Measurements from ENCODE around the gene EPHA4. TPM values are rescaled to one million over a fixed set of nuclear protein-coding genes. Genes with fewer than 3 reads are reported as not detected.

Gene EPHA4
- total and polyA plus RNA-seq, 8 donors = 0.56 to 28.1 (median 5.8) TPM; not detected in 1

- H3K4me1 ChIP-seq = peaks cover 0 to 5% (median 0%) of the 10 kb centered on the region in 4 donors
- no peaks in the 10 kb centered on the region for H3K9me3 ChIP-seq
- H3K4me3 ChIP-seq = no peak overlapping the region
- no peaks in the 10 kb centered on the region for H3K36me3 ChIP-seq
- intact Hi-C loops (cut with DNase I; ENCODE audit: low total_unique reads) = no loop called here
- WGBS, 5 donors = 88 to 92% (median 91%) methylated on average over 5 of the region's 5 CpGs
- no peak overlapping the region for H3K27ac ChIP-seq
- TF ChIP-seq POLR2A (IDR thresholded peaks at IDR 0.05) (no peak), POLR2AphosphoS5 (IDR thresholded peaks at IDR 0.05) (no peak), EP300 (IDR thresholded peaks at IDR 0.05) (no peak)
- TF ChIP-seq, protein P1, sequence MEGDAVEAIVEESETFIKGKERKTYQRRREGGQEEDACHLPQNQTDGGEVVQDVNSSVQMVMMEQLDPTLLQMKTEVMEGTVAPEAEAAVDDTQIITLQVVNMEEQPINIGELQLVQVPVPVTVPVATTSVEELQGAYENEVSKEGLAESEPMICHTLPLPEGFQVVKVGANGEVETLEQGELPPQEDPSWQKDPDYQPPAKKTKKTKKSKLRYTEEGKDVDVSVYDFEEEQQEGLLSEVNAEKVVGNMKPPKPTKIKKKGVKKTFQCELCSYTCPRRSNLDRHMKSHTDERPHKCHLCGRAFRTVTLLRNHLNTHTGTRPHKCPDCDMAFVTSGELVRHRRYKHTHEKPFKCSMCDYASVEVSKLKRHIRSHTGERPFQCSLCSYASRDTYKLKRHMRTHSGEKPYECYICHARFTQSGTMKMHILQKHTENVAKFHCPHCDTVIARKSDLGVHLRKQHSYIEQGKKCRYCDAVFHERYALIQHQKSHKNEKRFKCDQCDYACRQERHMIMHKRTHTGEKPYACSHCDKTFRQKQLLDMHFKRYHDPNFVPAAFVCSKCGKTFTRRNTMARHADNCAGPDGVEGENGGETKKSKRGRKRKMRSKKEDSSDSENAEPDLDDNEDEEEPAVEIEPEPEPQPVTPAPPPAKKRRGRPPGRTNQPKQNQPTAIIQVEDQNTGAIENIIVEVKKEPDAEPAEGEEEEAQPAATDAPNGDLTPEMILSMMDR (IDR thresholded peaks at IDR 0.05) = no peak
- no peaks in the 10 kb centered on the region for H3K27me3 ChIP-seq
- DNase-seq = no peak
Measured at GRCh38 chr2:221392228-221392881, 179.7 kb downstream of the EPHA4 start.

DNA sequence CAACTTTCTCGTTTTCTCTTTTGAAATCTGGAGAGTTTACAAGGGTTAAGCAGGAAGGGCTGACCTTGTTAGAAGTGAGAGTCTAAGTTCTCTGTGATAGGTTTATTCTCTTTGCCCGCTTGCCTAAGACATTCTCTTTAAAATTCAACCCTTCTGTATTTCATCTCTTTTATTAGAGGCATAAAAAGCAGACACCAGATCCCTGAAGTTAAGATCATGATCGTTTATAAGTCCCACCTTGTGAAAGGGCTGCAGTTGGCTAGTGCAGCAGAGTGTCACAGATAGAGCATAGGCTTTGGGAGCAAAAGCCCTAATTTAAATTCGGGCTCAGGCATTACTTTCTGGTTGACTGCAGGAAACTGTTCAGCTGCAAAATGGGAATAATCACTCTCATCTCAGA, 181.2 kb downstream of the EPHA4 start:
- Histone ChIP-seq H3K27me3 (no peaks in the 10 kb centered on the region), H3K4me3 (no peak overlapping the region), H3K27ac (no peak overlapping the region), H3K36me3 (no peaks in the 10 kb centered on the region), H3K4me1 (peaks cover 0 to 5% (median 0%) of the 10 kb centered on the region in 4 donors), H3K9me3 (no peaks in the 10 kb centered on the region)
- no peak for DNase-seq
- TF ChIP-seq POLR2A (IDR thresholded peaks at IDR 0.05) (no peak), POLR2AphosphoS5 (IDR thresholded peaks at IDR 0.05) (no peak), EP300 (IDR thresholded peaks at IDR 0.05) (no peak)
- TF ChIP-seq, protein P1 (IDR thresholded peaks at IDR 0.05) = no peak
- intact Hi-C loops (cut with DNase I; ENCODE audit: low total_unique reads) = no loop called here
- WGBS, 5 donors = 73 to 78% (median 75%) methylated on average over 4 of the region's 4 CpGs

DNA sequence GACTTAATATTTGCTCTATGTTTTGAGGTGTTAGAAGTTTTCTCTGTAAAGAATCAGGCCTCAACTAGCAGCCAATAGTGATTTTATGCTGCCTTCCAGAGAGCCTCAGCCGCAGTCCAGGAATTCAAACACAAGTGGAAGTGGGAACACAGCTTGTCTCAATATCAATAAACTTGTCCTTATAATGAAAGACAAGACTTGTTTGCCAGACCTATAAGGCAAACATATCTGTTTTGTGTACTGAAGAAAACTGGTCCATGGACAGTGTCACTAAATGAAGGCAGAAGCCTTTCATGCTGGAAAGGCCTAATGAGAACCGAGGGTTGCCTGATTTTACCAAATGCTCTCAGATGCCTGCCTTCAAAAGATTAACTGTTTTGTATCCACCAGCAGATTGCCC, 182.2 kb downstream of the EPHA4 start:
- H3K27me3 ChIP-seq = no peaks in the 10 kb centered on the region
- 60 to 83% (median 76%) methylated on average over 2 of the region's 2 CpGs for WGBS, 5 donors
- peaks cover 0 to 5% (median 0%) of the 10 kb centered on the region in 4 donors for H3K4me1 ChIP-seq
- H3K9me3 ChIP-seq = no peaks in the 10 kb centered on the region
- H3K4me3 ChIP-seq = no peak overlapping the region
- no peak for DNase-seq
- H3K27ac ChIP-seq = no peak overlapping the region
- TF ChIP-seq, protein P1 (IDR thresholded peaks at IDR 0.05) = no peak
- TF ChIP-seq EP300 (IDR thresholded peaks at IDR 0.05) (no peak), POLR2A (IDR thresholded peaks at IDR 0.05) (no peak), POLR2AphosphoS5 (IDR thresholded peaks at IDR 0.05) (no peak)
- intact Hi-C loops (cut with DNase I; ENCODE audit: low total_unique reads) = no loop called here
- H3K36me3 ChIP-seq = no peaks in the 10 kb centered on the region

GRCh38 chr2:221389421-221389820, 182.7 kb downstream of the EPHA4 start:
- 66 to 83% (median 76%) methylated on average over 5 of the region's 5 CpGs for WGBS, 5 donors
- H3K27ac ChIP-seq = no peak overlapping the region

More at GRCh38 chr2:221389421-221389820, 182.7 kb downstream of the EPHA4 start:
- Histone ChIP-seq H3K9me3 (no peaks in the 10 kb centered on the region), H3K36me3 (no peaks in the 10 kb centered on the region), H3K4me1 (peaks cover 0 to 5% (median 0%) of the 10 kb centered on the region in 4 donors), H3K4me3 (no peak overlapping the region), H3K27me3 (no peaks in the 10 kb centered on the region)
- intact Hi-C loops (cut with DNase I; ENCODE audit: low total_unique reads) = no loop called here
- TF ChIP-seq, protein P1 (IDR thresholded peaks at IDR 0.05) = no peak
- TF ChIP-seq POLR2AphosphoS5 (IDR thresholded peaks at IDR 0.05) = no peak
- no peak for TF ChIP-seq POLR2A (IDR thresholded peaks at IDR 0.05)
- no peak for TF ChIP-seq EP300 (IDR thresholded peaks at IDR 0.05)
- DNase-seq = no peak

All from stomach (tissue), 9 donors.